Stimulated activated naive CD8-positive, alpha-beta T cell treated with anti-CD3 and anti-CD28 coated beads, Interleukin-15, Interleukin-2, amounts not matched to agents 100 ng/mL and 50 ng/mL, for 24 hours (primary cell): Measurements from ENCODE around the gene AFDN.

Source experiments
- H3K27ac Mint-ChIP-seq: one replicate; pipeline ENCODE4 v1.8.0; 2021; ENCODE audit warnings: mild to moderate bottlenecking, mixed read lengths
- H3K27me3 Mint-ChIP-seq: one replicate; pipeline ENCODE4 v1.8.0; 2021; ENCODE audit warnings: mixed read lengths
- H3K36me3 Mint-ChIP-seq: one replicate; pipeline ENCODE4 v1.8.0; 2021; ENCODE audit warnings: low read depth, mixed read lengths
- H3K4me1 Mint-ChIP-seq: one replicate; pipeline ENCODE4 v1.8.0; 2021; ENCODE audit warnings: low read depth, mixed read lengths
- H3K4me3 Mint-ChIP-seq: one replicate; pipeline ENCODE4 v1.8.0; 2021; ENCODE audit warnings: mild to moderate bottlenecking, mixed read lengths
- H3K9me3 Mint-ChIP-seq: one replicate; pipeline ENCODE4 v1.8.0; 2021; ENCODE audit warnings: mixed read lengths

AFDN gene

GRCh38 chr6:167892835-167893815, 66.4 kb downstream of the AFDN start:
- no peaks in the 10 kb centered on the region for H3K27me3 Mint-ChIP-seq
- H3K36me3 Mint-ChIP-seq, result no peaks in the 10 kb centered on the region
- no peaks in the 10 kb centered on the region for H3K9me3 Mint-ChIP-seq
- no peak overlapping the region for H3K4me3 Mint-ChIP-seq
- H3K4me1 Mint-ChIP-seq, result no peaks in the 10 kb centered on the region
- H3K27ac Mint-ChIP-seq, result no peak overlapping the region

GRCh38 chr6:167894965-167895364, 68.3 kb downstream of the AFDN start:
- Mint-ChIP-seq H3K4me1 (no peaks in the 10 kb centered on the region), H3K27ac (no peak overlapping the region), H3K27me3 (no peaks in the 10 kb centered on the region), H3K4me3 (no peak overlapping the region), H3K36me3 (no peaks in the 10 kb centered on the region), H3K9me3 (no peaks in the 10 kb centered on the region)

- H3K4me1 Mint-ChIP-seq, result no peaks in the 10 kb centered on the region
- H3K36me3 Mint-ChIP-seq, result no peaks in the 10 kb centered on the region
- H3K27ac Mint-ChIP-seq, result no peak overlapping the region
- no peaks in the 10 kb centered on the region for H3K27me3 Mint-ChIP-seq
- H3K9me3 Mint-ChIP-seq, result no peaks in the 10 kb centered on the region
- H3K4me3 Mint-ChIP-seq, result no peak overlapping the region
Measured at GRCh38 chr6:167896648-167897047, 69.9 kb downstream of the AFDN start.

GRCh38 chr6:167898673-167899311, 72.1 kb downstream of the AFDN start:
- H3K4me3 Mint-ChIP-seq, result no peak overlapping the region
- H3K4me1 Mint-ChIP-seq, result no peaks in the 10 kb centered on the region
- no peaks in the 10 kb centered on the region for H3K27me3 Mint-ChIP-seq
- H3K9me3 Mint-ChIP-seq, result no peaks in the 10 kb centered on the region
- no peak overlapping the region for H3K27ac Mint-ChIP-seq
- no peaks in the 10 kb centered on the region for H3K36me3 Mint-ChIP-seq

- Mint-ChIP-seq H3K27me3 (peaks cover 3% of the 10 kb centered on the region), H3K27ac (no peak overlapping the region), H3K9me3 (no peaks in the 10 kb centered on the region), H3K4me3 (no peak overlapping the region), H3K4me1 (no peaks in the 10 kb centered on the region), H3K36me3 (no peaks in the 10 kb centered on the region)
Measured at GRCh38 chr6:167904791-167905190, 78.1 kb downstream of the AFDN start.

- Mint-ChIP-seq H3K36me3 (no peaks in the 10 kb centered on the region), H3K4me3 (no peak overlapping the region), H3K4me1 (no peaks in the 10 kb centered on the region), H3K27me3 (peaks cover 3% of the 10 kb centered on the region), H3K9me3 (no peaks in the 10 kb centered on the region), H3K27ac (no peak overlapping the region)
Measured at GRCh38 chr6:167906899-167907298, 80.2 kb downstream of the AFDN start.

- Mint-ChIP-seq H3K9me3 (no peaks in the 10 kb centered on the region), H3K27me3 (peaks cover 3% of the 10 kb centered on the region), H3K36me3 (no peaks in the 10 kb centered on the region), H3K4me3 (no peak overlapping the region), H3K4me1 (no peaks in the 10 kb centered on the region), H3K27ac (no peak overlapping the region)
Measured at GRCh38 chr6:167907837-167908681, 81.3 kb downstream of the AFDN start.

- H3K4me1 Mint-ChIP-seq, result no peaks in the 10 kb centered on the region
- H3K36me3 Mint-ChIP-seq, result no peaks in the 10 kb centered on the region
- no peaks in the 10 kb centered on the region for H3K9me3 Mint-ChIP-seq
- H3K27me3 Mint-ChIP-seq, result peaks cover 3% of the 10 kb centered on the region
- H3K27ac Mint-ChIP-seq, result no peak overlapping the region
- no peak overlapping the region for H3K4me3 Mint-ChIP-seq
Measured at GRCh38 chr6:167910007-167910406, 83.3 kb downstream of the AFDN start.

GRCh38 chr6:167910652-167911051, 83.9 kb downstream of the AFDN start:
- peaks cover 3% of the 10 kb centered on the region for H3K27me3 Mint-ChIP-seq

GRCh38 chr6:167912494-167912893, 85.8 kb downstream of the AFDN start:
- no peak overlapping the region for H3K27ac Mint-ChIP-seq
- no peaks in the 10 kb centered on the region for H3K4me1 Mint-ChIP-seq
- no peaks in the 10 kb centered on the region for H3K36me3 Mint-ChIP-seq
- no peak overlapping the region for H3K4me3 Mint-ChIP-seq
- H3K9me3 Mint-ChIP-seq, result no peaks in the 10 kb centered on the region
- peaks cover 3% of the 10 kb centered on the region for H3K27me3 Mint-ChIP-seq

More at GRCh38 chr6:167910652-167911051, 83.9 kb downstream of the AFDN start:
- no peaks in the 10 kb centered on the region for H3K36me3 Mint-ChIP-seq
- H3K4me1 Mint-ChIP-seq, result no peaks in the 10 kb centered on the region
- no peaks in the 10 kb centered on the region for H3K9me3 Mint-ChIP-seq
- no peak overlapping the region for H3K27ac Mint-ChIP-seq
- no peak overlapping the region for H3K4me3 Mint-ChIP-seq

- Mint-ChIP-seq H3K36me3 (no peaks in the 10 kb centered on the region), H3K27ac (no peak overlapping the region), H3K4me1 (no peaks in the 10 kb centered on the region), H3K4me3 (no peak overlapping the region), H3K9me3 (no peaks in the 10 kb centered on the region), H3K27me3 (no peaks in the 10 kb centered on the region)
Measured at GRCh38 chr6:167913699-167914098, 87.0 kb downstream of the AFDN start.

- H3K4me3 Mint-ChIP-seq, result no peak overlapping the region
- H3K4me1 Mint-ChIP-seq, result no peaks in the 10 kb centered on the region
- H3K9me3 Mint-ChIP-seq, result no peaks in the 10 kb centered on the region
- H3K27ac Mint-ChIP-seq, result no peak overlapping the region
- no peaks in the 10 kb centered on the region for H3K36me3 Mint-ChIP-seq
- no peaks in the 10 kb centered on the region for H3K27me3 Mint-ChIP-seq
Measured at GRCh38 chr6:167915139-167915538, 88.4 kb downstream of the AFDN start.

GRCh38 chr6:167917551-167918154, 90.9 kb downstream of the AFDN start:
- H3K27ac Mint-ChIP-seq, result no peak overlapping the region
- H3K4me3 Mint-ChIP-seq, result no peak overlapping the region
- H3K9me3 Mint-ChIP-seq, result no peaks in the 10 kb centered on the region

GRCh38 chr6:167918548-167919278, 92.0 kb downstream of the AFDN start:
- Mint-ChIP-seq H3K27ac (no peak overlapping the region), H3K27me3 (no peaks in the 10 kb centered on the region), H3K4me1 (no peaks in the 10 kb centered on the region), H3K36me3 (no peaks in the 10 kb centered on the region), H3K9me3 (no peaks in the 10 kb centered on the region), H3K4me3 (no peak overlapping the region)

More at GRCh38 chr6:167917551-167918154, 90.9 kb downstream of the AFDN start:
- Mint-ChIP-seq H3K4me1 (no peaks in the 10 kb centered on the region), H3K27me3 (no peaks in the 10 kb centered on the region), H3K36me3 (no peaks in the 10 kb centered on the region)
